Activated CD4-positive, alpha-beta T cell treated with anti-CD3 and anti-CD28 coated beads for 1 hour (primary cell): Measurements from ENCODE around the gene CLDN19.

Experiments used
- DNase-seq: peaks from one replicate; pipeline ENCODE4 v3.0.0-alpha.2; 2020

Gene CLDN19

GRCh38 chr1:42692911-42693310, 47.1 kb downstream of the CLDN19 start:
- DNase-seq, result no peak

GRCh38 chr1:42692461-42692860, 47.6 kb downstream of the CLDN19 start:
- DNase-seq, result no peak

GRCh38 chr1:42691157-42691498, 48.9 kb downstream of the CLDN19 start:
- no peak for DNase-seq

- no peak for DNase-seq
Measured at GRCh38 chr1:42690477-42691156, 49.4 kb downstream of the CLDN19 start.

GRCh38 chr1:42689912-42690311, 50.1 kb downstream of the CLDN19 start:
- no peak for DNase-seq

GRCh38 chr1:42686418-42686817, 53.6 kb downstream of the CLDN19 start:
- DNase-seq, result no peak

GRCh38 chr1:42684139-42684538, 55.9 kb downstream of the CLDN19 start:
- DNase-seq, result no peak
